GM21447 (cell line): Measurements from ENCODE around the gene ZNF668.
A peak's percentile ranks its signal among the peaks of the same experiment; 100 is the strongest.
"Not testable (repeated sequence)": the region's sequence is repeated elsewhere in the genome, so short reads cannot be mapped to it uniquely, and the experiment has no call there.

Source experiments
- ATAC-seq: cut with Tn5 transposase; IDR thresholded peaks from one replicate; pipeline ENCODE4 v1.9.1; 2021; ENCODE audit not compliant: unreplicated experiment

ZNF668 gene

DNA sequence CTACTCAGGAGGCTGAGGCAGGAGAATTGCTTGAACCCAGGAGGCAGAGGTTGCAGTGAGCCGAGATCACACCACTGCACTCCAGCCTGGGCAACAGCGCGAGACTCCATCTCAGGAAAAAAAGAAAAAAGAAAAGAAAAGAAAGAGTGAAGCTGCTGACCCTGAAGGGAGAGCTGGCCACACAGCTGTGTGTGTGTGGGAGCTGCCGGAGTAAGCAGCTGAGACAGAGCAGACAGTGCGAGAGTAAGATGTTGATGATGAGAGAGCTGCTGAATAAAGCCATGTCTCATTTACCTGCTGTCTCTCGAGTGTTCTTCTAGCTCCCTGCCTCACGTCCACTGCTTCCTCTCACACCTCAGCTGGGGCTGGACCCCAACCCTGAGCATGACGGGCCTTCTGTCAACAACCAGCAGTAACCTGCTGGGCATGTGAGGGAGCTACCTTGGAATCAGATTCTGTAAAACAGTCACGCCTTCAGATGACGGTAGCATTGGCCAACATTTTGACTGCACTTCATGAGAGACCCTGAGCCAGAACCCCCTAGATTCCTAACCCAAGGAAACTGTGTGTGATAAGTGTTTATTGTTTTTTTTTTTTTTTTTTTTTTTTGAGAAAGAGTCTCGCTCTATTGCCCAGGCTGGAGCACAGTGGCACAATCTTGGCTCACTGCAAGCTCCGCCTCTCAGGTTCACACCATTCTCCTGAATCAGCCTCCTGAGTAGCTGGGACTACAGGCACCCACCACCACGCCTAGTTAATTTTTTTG is 27.0 kb upstream of the ZNF668 start:
- ATAC-seq = not testable (repeated sequence)

DNA sequence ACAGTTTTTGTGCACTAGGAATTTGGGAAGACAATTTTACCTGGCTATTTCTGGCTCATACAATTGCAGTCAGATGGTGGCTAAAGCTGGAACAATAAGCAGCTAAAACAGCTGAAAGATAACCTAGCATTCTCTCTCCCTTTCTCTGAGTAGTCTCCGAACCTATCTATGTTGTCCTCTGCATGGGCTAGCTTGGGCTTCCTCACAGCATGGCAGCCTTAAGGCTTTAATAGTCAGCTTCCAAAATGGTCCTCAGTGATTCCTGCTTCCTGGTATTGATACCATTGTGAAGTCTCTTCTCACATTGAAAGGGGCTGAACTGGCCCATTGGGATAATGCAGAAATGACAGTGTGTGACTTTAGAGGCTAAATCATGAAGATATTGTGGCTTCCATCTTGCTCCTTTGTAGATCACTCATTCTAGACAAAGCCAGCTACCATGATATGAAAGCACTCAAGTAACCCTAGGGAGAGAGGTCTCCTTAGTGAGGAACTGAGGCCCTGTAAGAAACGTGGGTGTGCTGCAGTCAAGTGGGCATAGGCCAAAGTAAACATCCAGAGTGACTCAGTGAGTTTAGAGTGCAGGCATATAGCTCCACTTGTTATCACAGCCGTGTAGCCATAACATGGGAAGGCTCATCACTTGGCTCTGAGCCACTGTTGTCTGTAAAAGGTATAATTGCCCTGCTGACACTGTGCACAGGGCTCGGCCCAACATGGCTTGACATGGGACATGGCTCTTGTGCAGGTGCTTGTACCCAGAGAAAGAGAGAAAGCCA is 26.0 kb upstream of the ZNF668 start:
- ATAC-seq = no peak

DNA sequence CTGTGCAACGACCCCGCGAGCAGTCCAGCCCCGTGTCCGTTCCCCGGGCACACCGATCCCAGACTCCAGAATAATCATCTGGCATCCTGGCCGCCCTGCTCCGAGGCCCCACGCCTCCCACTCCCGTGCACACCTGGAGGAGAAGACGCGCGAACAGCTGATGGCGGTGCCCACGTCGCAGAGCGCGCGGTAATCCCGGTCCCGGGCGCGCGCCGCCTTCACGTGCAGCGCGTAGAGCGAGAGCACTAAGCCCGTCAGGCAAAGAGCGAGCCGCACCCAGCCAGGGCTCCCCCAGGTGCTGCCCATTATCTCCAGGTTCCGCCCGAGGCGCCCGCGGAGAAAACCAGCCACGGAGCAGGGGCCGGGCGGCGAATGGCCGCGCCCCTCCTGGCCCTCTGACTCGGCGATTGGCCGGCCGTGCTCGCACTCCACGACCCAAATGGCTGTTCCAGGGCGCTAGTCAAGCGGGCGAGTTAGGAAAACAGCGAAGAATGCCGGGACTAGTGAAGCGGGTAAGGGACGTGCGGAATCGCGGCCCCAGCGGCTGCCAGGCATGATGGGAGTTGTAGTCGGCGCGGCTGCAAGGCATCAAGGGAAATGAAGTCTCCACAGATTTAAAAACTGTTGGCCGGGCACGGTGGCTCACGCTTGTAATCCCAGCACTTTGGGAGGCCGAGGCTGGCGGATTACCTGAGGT is 20.5 kb upstream of the ZNF668 start, which contains the start of gene VKORC1:
TSS of gene VKORC1 (minus strand) at position 374 of the 697 bp plus-strand sequence. CDS start at position 306, 68 bp downstream.
- ATAC-seq = peak; percentile 78

DNA sequence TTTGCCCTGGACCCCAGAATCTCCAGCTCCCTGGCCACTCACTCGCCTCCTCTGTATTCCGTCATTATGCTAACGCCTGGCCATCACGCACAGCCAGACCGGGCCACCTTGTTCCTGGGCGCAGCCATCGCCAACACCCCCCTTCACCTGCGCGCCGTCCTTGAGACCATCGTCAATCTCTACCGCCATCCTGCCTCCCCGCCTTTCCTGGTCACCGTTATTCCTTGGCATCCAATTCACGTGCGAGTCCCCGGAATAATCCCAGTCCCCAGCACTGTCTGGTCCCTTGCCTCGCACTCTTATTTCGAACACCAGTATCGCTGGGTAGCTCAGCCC is 20.0 kb upstream of the ZNF668 start:
- peak; percentile 17 for ATAC-seq

DNA sequence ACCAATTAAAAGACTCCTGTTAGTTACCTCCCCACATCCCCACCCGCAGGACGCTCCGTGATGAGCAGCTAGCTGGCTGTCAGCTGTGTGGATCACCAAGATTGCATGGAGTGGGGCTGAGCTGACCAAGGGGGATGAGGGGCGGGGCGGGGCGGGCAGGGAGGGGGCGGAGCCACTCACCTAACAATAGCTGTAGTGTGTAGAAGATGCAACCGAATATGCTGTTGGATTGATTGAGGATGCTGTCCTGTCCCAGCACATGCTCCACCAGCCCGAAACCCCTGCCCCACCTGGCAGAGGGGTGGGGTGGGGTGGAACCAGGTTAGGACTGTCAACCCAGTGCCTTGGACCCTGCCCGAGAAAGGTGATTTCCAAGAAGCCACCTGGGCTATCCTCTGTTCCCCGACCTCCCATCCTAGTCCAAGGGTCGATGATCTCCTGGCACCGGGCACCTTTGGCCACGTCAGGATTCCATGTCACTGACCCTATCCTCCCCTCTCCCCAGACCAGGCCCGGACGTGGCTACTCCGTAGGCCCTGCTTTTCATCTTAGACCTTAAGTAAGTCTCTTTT is 19.2 kb upstream of the ZNF668 start:
- ATAC-seq = no peak

DNA sequence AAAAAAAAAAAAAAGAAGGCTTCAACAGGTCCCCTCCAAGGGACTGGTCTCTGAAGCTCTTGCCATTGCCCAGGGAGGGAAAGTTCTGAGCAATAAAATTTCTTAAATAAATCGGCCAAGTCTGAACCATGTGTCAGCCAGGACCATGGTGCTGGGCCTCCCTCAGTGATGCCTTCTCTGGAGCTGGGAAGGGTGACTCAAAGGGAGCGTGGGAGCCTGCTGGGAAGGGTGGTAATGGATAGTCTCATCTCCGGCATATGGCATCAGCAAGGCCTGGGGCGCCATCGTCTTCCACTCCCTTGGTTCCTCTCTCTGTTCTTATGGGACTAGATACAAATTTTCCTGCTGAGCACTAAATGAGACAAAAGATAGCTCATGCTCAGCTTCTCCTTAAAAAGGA is 18.3 kb upstream of the ZNF668 start:
- ATAC-seq = no peak

DNA sequence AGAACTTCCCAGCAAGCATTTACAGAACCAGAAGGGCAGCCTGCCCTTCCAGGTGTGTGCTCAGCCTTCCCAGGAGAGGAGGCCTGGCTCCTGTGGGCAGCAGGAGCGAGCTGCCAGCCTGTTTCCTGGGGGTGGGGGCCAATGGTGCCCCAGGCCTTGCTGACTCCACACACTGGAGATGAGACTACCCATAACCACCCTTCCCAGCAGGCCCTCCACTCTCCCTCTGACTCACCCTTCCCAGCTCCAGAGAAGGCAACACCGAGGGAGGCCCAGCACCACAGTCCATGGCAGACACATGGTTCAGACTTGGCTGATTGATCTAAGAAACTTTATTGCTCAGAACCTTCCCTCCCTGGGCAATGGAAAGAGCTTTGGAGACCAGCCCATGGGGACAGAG is 16.5 kb upstream of the ZNF668 start:
- ATAC-seq = no peak

DNA sequence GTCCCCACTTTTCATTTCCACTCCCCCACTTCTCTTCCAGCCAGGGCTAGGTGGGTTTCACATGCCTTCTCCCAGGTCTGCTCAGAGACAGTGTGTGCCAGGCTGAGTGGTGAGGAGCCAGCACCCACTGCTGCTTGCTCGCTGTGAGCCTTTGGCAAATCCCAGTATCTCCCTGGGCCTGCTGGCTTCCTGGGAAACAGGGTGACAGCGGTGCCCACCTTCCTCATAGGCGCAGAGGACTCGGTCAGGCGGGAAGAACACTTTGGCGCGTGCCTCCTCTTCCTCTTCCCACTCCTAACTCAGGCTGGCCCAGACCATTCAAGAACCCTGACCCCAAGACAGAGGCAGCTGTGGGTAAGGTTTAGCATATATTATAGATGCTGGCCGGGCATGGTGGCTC is 15.2 kb upstream of the ZNF668 start:
- no peak for ATAC-seq

DNA sequence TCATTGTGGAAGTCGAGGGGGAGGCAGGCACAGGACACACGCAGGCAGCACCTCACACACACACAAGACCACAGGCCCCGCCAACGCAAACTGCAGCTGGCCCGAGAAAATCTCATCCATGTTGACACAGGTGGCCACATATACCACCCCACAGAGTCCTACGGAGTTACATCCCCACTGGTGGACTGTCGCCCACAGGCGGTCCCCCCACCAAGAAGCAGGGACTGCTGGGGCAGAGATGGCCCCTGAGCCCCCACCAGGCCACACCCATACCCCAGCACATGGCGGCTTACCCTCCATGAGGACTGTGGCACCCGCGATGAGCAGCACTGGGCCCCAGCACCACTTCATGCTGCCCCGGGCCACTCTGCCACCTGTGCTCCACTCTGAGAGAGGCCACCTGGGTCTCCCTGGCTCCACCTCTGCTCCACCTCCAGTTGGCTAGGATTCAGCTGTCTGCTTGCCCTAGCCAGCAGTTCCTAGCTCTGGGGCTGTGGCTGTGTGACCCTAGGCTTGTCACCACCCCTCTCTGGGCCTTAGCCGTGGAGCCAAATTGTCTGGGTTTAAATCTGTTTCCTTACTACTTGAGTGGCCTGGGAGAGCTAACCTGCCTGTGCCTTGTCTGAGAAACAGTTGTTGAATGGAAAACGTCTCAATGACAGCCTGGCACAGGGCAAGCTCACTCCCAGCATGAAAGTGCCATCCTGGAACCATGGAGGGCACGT is 14.6 kb upstream of the ZNF668 start, which contains the start of gene PRSS53:
TSS of gene PRSS53 (minus strand) at position 485 of the 725 bp plus-strand sequence. CDS start at position 351, 134 bp downstream.
- no peak for ATAC-seq

DNA sequence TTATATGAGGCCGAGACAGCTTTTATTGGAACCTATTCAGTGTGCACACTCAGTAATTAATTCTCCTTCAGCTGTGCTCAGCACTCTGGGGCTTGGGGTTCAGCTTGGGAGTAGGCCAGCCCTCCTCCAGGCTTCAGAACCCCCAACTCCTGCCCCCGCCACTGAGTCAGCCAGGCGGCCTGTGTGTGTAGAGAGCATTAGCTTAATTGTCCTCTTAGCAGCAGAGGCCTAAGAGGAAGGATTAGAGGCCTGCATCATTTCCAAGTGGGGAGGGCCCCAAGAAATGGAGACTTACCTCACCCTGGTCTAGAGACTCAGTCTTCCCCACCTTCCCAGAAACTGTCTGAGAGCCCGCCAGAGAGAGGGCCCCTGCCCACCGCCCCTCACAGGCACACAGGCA is 13.9 kb upstream of the ZNF668 start:
- ATAC-seq = no peak

DNA sequence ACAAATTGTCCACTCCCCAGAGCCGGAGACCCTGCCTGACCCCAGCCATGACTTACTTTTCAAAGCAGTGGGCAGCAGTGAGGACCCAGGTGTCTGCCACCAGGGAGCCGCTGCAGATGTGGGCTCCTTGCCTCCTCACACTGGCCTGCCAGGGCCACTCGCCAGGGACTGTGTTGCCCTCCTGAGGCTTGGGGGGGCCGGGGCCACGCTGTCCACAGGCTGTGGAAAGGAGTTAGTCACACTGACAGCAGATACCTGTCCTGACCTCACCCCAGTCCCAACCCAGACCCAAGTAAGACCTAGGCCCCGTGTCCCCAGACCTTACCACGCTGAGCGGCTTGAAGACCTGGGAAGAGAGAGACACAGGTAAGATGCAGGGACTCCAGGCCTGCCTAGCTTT is 13.4 kb upstream of the ZNF668 start:
- no peak for ATAC-seq

DNA sequence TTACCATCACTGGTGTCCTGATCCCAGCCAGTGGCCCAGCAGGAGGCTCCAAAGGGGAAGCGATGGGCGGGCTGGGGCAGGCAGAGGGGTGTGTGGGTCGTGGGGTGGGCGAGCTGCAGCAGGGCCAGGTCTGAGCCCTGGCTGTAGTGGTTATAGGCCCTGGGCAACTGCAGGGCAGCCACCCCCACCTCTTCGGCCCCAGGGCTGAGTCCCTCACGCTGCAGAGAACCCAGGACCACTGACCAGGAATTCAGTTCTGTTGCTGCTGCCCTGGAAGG is 12.5 kb upstream of the ZNF668 start:
- ATAC-seq = no peak

DNA sequence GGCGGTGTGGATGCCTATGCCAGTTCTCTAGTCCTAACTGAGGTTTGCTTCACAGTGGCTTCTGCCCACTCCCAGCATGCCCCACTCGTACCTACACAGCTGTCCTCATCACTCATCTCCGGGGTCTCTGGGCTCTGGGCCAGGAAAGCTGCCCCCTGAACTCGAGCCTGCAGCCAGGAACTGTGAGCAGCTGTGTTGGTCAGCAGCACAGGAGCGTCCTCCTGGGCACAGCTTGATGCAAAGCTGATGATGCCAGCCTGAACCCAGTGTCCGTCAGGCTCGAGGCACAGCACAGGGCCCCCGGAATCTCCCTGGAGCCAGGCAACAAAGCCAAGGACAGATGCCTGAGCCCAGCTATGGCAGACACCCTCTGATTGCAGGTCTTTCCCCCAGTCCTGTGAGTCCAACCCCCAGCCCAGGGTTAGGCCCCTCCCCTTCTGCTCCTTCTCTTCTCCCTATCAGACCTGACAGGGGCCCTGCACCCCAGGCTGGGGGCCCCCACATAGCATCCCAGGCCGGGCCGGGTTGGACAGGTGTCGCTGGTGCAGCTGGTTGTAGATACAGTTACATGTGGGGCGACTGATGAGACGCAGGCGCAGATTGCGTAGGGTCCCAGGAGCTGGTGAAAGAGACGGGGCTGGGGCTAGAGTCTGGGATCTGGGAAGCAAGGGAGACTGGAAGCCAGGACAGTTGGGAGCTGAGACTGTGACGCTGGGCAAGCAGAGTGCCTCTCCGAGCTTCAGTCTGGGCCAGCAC is 12.0 kb upstream of the ZNF668 start:
- no peak for ATAC-seq

DNA sequence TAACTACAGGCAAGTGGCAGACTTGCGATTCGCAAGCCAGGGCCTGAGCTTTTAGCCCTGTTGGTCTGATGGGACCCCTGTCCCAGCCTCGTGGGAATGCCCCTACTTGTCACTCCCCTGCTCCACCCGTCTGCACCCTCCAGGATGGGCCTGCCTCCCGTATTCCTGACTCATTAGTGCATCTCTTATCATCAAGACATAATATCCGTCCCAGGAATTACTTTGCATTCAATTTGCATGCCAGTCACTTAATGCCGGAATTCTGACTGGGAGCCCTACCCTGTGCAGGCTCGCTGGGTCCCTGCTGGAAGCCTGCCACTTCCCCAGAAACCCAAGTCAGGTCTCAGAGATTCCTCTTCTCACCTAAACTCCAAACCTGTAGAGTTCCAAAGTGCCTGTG is 11.4 kb upstream of the ZNF668 start:
- no peak for ATAC-seq

DNA sequence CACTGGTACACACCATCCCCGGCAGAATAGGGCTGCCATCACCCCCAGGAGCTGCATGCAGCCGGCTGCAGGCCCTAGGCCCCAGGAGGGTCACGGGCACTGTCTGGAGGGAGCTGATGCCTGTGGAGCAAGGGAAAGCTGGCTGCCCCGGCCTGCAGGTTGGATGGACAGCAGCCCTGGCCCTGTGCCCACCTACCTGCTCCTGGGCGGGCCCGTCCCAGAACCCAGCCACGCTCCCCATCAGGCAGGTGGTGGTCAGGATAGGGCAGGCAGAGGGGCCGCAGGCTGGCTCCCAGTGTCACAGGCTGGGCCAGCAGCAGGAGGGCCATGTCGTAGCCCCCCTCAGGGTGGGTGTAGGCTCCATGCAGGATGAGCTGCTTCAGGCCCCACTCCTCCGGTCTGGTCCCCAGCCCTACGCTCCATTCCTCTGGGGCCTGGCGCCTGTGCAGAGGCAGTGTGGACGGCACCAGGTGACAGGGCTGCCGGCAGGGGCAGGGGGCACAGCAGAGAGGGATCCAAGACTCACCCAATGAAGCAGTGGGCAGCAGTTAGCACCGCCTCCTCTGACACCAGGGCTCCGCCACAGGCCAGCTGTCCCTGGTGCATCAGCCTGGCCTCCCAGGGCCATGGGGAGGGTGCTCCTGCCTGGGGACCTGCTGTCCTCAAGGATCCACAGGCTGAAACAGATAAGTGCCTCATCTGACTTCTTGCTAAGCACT is 10.7 kb upstream of the ZNF668 start:
- ATAC-seq = no peak

DNA sequence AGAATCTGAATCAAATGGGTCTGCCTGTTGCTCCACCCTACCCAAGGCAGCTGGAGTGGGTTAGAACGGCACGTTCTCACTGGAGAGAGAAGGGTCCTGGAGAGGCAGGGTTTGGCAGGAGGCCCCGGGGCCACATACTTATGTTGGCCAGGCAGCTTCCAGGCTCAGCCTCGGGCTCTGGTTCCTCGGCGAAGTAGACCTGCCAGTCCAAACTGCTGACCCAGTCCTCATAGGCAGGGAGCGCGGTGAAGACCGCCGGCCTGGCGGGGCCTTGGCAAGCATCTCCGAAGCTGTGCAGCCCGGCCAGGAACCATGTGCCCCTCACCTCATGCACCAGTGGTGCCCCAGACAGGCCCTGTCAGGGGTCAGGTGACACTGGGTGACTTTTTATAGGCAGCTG is 9.9 kb upstream of the ZNF668 start:
- no peak for ATAC-seq

DNA sequence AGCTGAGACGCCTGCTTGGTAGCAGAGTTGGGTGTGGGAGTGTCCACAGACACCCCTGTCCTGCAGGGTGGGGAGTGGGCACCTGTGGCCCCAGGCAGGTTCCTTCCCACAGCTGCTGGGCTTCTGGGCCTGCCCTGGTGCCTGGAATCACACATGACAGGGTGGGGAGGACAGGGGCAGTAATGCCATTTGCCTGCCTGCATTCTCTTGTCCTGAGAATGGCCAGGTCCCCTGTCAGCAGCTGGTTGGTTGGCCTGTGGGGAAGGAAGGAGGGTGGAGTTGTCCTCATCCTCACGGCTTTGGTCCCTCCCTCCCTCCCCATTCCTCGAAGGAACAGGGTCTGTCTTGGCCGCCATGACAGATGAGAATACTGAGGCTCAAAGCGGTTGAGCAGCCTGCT is 9.5 kb upstream of the ZNF668 start:
- ATAC-seq = no peak

DNA sequence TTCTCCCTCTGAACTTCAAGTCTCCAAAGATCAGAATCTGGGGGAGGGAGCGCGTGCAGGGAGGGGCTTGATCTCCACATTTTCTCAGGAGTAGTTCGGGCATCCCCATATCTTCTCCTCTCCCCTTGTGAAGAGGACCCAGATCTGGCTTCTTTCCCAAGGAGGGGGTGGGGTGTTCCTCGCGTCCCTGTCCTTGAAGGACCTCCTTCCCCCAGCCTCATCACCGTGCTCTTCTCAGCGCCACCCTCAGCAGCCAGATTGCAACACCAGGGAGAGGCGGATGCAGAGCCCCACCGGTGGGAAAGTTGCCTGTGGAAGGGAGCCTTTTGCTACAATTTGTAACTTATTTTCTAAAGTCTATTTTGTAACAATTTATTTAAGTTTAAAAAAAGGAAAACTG is 9.0 kb upstream of the ZNF668 start:
- ATAC-seq = no peak

DNA sequence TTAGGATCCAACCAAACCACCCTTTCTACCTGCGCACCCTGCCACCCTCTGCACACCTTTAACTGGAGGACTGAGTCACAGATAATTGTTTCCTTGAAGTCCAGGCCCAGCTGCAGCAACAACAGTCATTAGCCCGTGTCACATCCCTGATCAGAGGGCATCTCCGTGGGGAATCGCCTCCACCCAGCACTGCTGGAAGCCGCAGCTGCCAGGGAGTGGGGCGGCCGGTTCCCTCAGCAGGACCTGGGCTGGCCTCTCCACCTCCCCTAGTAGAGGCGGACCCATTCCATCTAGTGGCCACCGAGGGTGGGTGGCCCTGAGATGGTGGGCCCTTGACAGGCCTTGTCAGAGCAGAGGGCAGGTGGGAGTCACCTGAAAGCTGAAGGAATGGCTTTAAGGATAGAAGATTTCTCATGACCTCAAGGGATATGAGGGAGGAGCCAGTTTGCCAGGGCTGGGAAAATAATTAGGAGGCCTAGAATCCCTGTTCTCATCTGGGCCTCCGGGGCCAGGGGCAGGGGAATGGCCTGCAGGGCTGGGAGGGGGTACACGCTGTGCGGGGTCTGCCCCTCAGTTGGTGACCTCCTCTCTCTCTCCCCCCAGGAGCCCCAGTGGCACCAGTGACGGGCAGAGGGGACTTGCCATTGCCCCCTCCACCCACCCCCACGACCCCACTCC is 8.5 kb upstream of the ZNF668 start:
- ATAC-seq = no peak
